Keratinocyte (primary cell): ENCODE results near the gene NKD1.
"Not testable (repeated sequence)": the region's sequence is repeated elsewhere in the genome, so short reads cannot be mapped to it uniquely, and the experiment has no call there.

Source experiments
- CTCF ChIP-seq, 3 experiments: IDR thresholded peaks in 1 of 3; conservative IDR thresholded peaks in 1 of 3; optimal IDR thresholded peaks in 1 of 3; 2 replicates in 2 of 3; 3 replicates in 1 of 3; pipeline versions ENCODE3 to v1.5.1; 2011; ENCODE audit warnings: low read length in 3 of 3, mild to moderate bottlenecking in 3 of 3, moderate library complexity in 2 of 3, control low read depth in 1 of 3, inconsistent platforms in 1 of 3; ENCODE audit not compliant: insufficient read depth in 2 of 3; ENCODE audit errors: extremely low read depth in 1 of 3
- EZH2 ChIP-seq: IDR thresholded peaks from one replicate; pipeline ENCODE4 v1.6.1; 2012; ENCODE audit warnings: inconsistent platforms, mild to moderate bottlenecking, low read length, moderate library complexity

DNA sequence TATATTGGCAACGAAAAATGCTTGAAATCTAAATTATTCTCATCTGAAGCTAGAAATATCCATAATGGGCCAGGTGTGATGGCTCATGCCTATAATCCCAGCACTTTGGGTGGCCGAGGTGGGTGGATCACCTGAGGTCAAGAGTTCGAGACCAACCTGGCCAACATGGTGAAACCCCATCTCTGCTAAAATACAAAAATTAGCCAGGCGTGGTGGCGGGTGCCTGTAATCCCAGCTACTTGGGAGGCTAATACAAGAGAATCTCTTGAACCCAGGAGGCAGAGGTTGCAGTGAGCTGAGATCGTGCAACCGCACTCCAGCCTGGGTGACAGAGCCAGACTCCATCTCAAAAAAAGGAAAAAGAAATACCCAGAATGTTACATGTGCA is 11.9 kb upstream of the NKD1 start:
- TF ChIP-seq CTCF (optimal IDR thresholded peaks at IDR 0.05 in 1 of 3, IDR thresholded peaks at IDR 0.05 in 1 of 3, conservative IDR thresholded peaks at IDR 0.05 in 1 of 3; ENCODE audit: extremely low read depth in 1 of 3, insufficient read depth in 2 of 3, low read length in 3 of 3); EZH2: not testable (repeated sequence)
